Smooth muscle cell (in vitro differentiated cells): ENCODE results near the gene THPO. TPM values are rescaled to one million over a fixed set of nuclear protein-coding genes. Genes with fewer than 3 reads are reported as not detected.

Experiments used
- DNase-seq: peaks from one replicate; lab custom pipeline; 2025; ENCODE audit not compliant: unreplicated experiment; lab: John Stamatoyannopoulos, UW
- H2AFZ ChIP-seq: fragments of 200-600 bp; sonication (generic); 2 replicates; pipeline ENCODE4 v1.6.0; 2016; ENCODE audit warnings: antibody characterized with exemption, low read depth, mild to moderate bottlenecking
- H3F3A ChIP-seq: fragments of 200-600 bp; sonication (generic); 2 replicates; pipeline ENCODE4 v1.6.0; 2017; ENCODE audit warnings: antibody characterized with exemption, low read depth
- H3K27ac ChIP-seq: fragments of 200-600 bp; sonication (generic); 2 replicates; pipeline ENCODE4 v1.5.1; 2016; ENCODE audit warnings: low read depth, mild to moderate bottlenecking
- H3K27me3 ChIP-seq: fragments of 200-600 bp; sonication (generic); 2 replicates; pipeline ENCODE4 v1.6.1; 2016; ENCODE audit warnings: low read depth, mild to moderate bottlenecking
- H3K36me3 ChIP-seq: fragments of 200-600 bp; sonication (generic); 2 replicates; pipeline ENCODE4 v1.5.1; 2016; ENCODE audit warnings: low read depth
- H3K4me1 ChIP-seq: fragments of 200-600 bp; sonication (generic); 2 replicates; pipeline ENCODE4 v1.5.1; 2016; ENCODE audit warnings: low read depth
- H3K4me2 ChIP-seq: fragments of 200-600 bp; sonication (generic); 2 replicates; pipeline ENCODE4 v1.6.0; 2016; ENCODE audit warnings: mild to moderate bottlenecking
- H3K4me3 ChIP-seq: fragments of 200-600 bp; sonication (generic); 2 replicates; pipeline ENCODE4 v1.5.1; 2016; ENCODE audit warnings: mild to moderate bottlenecking
- H3K79me2 ChIP-seq: fragments of 200-600 bp; sonication (generic); 2 replicates; pipeline ENCODE4 v1.6.0; 2016; ENCODE audit warnings: low read depth, mild to moderate bottlenecking
- H3K9ac ChIP-seq: fragments of 200-600 bp; sonication (generic); 2 replicates; pipeline ENCODE4 v1.6.0; 2016; ENCODE audit warnings: low read depth
- H3K9me3 ChIP-seq: fragments of 200-600 bp; sonication (generic); replicated peaks from 2 replicates; pipeline ENCODE4 v1.5.1; 2016; ENCODE audit warnings: low read depth
- H4K20me1 ChIP-seq: fragments of 200-600 bp; sonication (generic); 2 replicates; pipeline ENCODE4 v1.6.0; 2016; ENCODE audit warnings: low read depth
- CTCF ChIP-seq: fragments of 200-600 bp; sonication (generic); IDR thresholded peaks from 2 replicates; pipeline ENCODE4 v1.5.1; 2017; ENCODE audit warnings: borderline replicate concordance, mild to moderate bottlenecking, antibody characterized with exemption; ENCODE audit not compliant: insufficient read depth, poor library complexity, severe bottlenecking
- WGBS: methylation state at CpG from one replicate; pipeline ENCODE4 v1.1.7; 2016; ENCODE audit warnings: low lambda C conversion rate; 5-methylcytosine and 5-hydroxymethylcytosine counted together
- polyA plus RNA-seq: library from polyadenylated mRNA; unstranded; fragments of >200 nt; fragmentation: Nextera tagmentation; extraction: Ambion mirVana; gene quantifications from 2 replicates; pipeline ENCODE4 v1.2.1, GENCODE V29; 2016
- total RNA-seq: library from RNA; depleted of rRNA; stranded (reverse); fragments of >200 nt; gene quantifications from 2 replicates; pipeline ENCODE4 v1.2.3, GENCODE V29; 2014

THPO gene
- total and polyA plus RNA-seq, 2 experiments from 2014 or later = 0.45 TPM; not detected in 1

GRCh38 chr3:184325715-184326369 lies 52.2 kb downstream of the THPO start:
- Histone ChIP-seq H3K4me1 (no peaks in the 10 kb centered on the region), H3K36me3 (peaks cover 40% of the 10 kb centered on the region), H3K4me3 (no peak overlapping the region), H3K27me3 (no peaks in the 10 kb centered on the region), H3K9me3 (no peaks in the 10 kb centered on the region), H3K27ac (peak overlapping the region; percentile 28), H3K79me2 (peaks cover 67% of the 10 kb centered on the region), H2AFZ (no peak overlapping the region), H3F3A (peaks cover 27% of the 10 kb centered on the region), H4K20me1 (peaks cover 99% of the 10 kb centered on the region), H3K9ac (no peak overlapping the region), H3K4me2 (no peak overlapping the region)
- TF ChIP-seq CTCF = no peak
- DNase-seq = no peak
- 91% methylated on average over 6 of the region's 6 CpGs for WGBS

GRCh38 chr3:184325269-184325668 lies 52.7 kb downstream of the THPO start:
- Histone ChIP-seq H3K27me3 (no peaks in the 10 kb centered on the region), H3K27ac (no peak overlapping the region), H3K9ac (no peak overlapping the region), H3K79me2 (peaks cover 67% of the 10 kb centered on the region), H2AFZ (no peak overlapping the region), H3F3A (peaks cover 22% of the 10 kb centered on the region), H3K4me3 (no peak overlapping the region), H3K4me1 (no peaks in the 10 kb centered on the region), H3K9me3 (no peaks in the 10 kb centered on the region), H4K20me1 (peaks cover 99% of the 10 kb centered on the region), H3K36me3 (peaks cover 40% of the 10 kb centered on the region), H3K4me2 (no peak overlapping the region)
- DNase-seq = no peak
- 94% methylated on average over 12 of the region's 13 CpGs for WGBS
- no peak for TF ChIP-seq CTCF

- H3K27ac ChIP-seq = no peak overlapping the region
- no peaks in the 10 kb centered on the region for H3K27me3 ChIP-seq
- no peak for TF ChIP-seq CTCF
- H3K4me3 ChIP-seq = no peak overlapping the region
- H3F3A ChIP-seq = peaks cover 8% of the 10 kb centered on the region
- no peak for DNase-seq
- H3K4me2 ChIP-seq = no peak overlapping the region
- no peak overlapping the region for H2AFZ ChIP-seq
- H3K36me3 ChIP-seq = peaks cover 34% of the 10 kb centered on the region
- 97% methylated on average over 8 of the region's 8 CpGs for WGBS
- H3K4me1 ChIP-seq = peaks cover 8% of the 10 kb centered on the region
- peaks cover 69% of the 10 kb centered on the region for H3K79me2 ChIP-seq
- H3K9me3 ChIP-seq = no peaks in the 10 kb centered on the region
- no peak overlapping the region for H3K9ac ChIP-seq
- peaks cover 100% of the 10 kb centered on the region for H4K20me1 ChIP-seq
Observed at GRCh38 chr3:184323696-184324095, 54.3 kb downstream of the THPO start.
